ENCODE results near the gene SETBP1.

Gene SETBP1

GRCh38 chr18:44954257-44954656 is 273.6 kb downstream of the SETBP1 start:
- WGBS, 2 experiments, result 33 to 58% methylated on average over 1 of the region's 1 CpG
- Histone ChIP-seq H3K27me3 (ENCODE audit: control insufficient read depth, insufficient read depth, low read length, poor library complexity, severe bottlenecking) (no peaks in the 10 kb centered on the region), H3K9me3 (ENCODE audit: control insufficient read depth, low read length) (no peaks in the 10 kb centered on the region), H3K36me3 (ENCODE audit: control insufficient read depth, insufficient read depth, low read length) (peaks cover 18% of the 10 kb centered on the region), H3K4me3 (ENCODE audit: insufficient read depth, low read depth, low read length) (no peak overlapping the region), H3K4me1 (ENCODE audit: control insufficient read depth, insufficient read depth, low read length) (peaks cover 2% of the 10 kb centered on the region), H3K27ac (ENCODE audit: insufficient read depth, low read depth, low read length, poor library complexity, severe bottlenecking) (no peak overlapping the region)

GRCh38 chr18:44955825-44956224 is 275.1 kb downstream of the SETBP1 start:
- H3K27ac ChIP-seq (ENCODE audit: insufficient read depth, low read depth, low read length, poor library complexity, severe bottlenecking), result no peak overlapping the region
- H3K9me3 ChIP-seq (ENCODE audit: control insufficient read depth, low read length), result no peaks in the 10 kb centered on the region
- H3K36me3 ChIP-seq (ENCODE audit: control insufficient read depth, insufficient read depth, low read length), result peaks cover 7% of the 10 kb centered on the region
- WGBS, 2 experiments, result 91 to 94% methylated on average over 1 of the region's 1 CpG
- H3K27me3 ChIP-seq (ENCODE audit: control insufficient read depth, insufficient read depth, low read length, poor library complexity, severe bottlenecking), result no peaks in the 10 kb centered on the region
- H3K4me1 ChIP-seq (ENCODE audit: control insufficient read depth, insufficient read depth, low read length), result no peaks in the 10 kb centered on the region
- no peak overlapping the region for H3K4me3 ChIP-seq (ENCODE audit: insufficient read depth, low read depth, low read length)

GRCh38 chr18:44957025-44957424 is 276.3 kb downstream of the SETBP1 start:
- Histone ChIP-seq H3K9me3 (ENCODE audit: control insufficient read depth, low read length) (no peaks in the 10 kb centered on the region), H3K4me3 (ENCODE audit: insufficient read depth, low read depth, low read length) (no peak overlapping the region), H3K36me3 (ENCODE audit: control insufficient read depth, insufficient read depth, low read length) (no peaks in the 10 kb centered on the region), H3K27ac (ENCODE audit: insufficient read depth, low read depth, low read length, poor library complexity, severe bottlenecking) (no peak overlapping the region), H3K4me1 (ENCODE audit: control insufficient read depth, insufficient read depth, low read length) (no peaks in the 10 kb centered on the region), H3K27me3 (ENCODE audit: control insufficient read depth, insufficient read depth, low read length, poor library complexity, severe bottlenecking) (no peaks in the 10 kb centered on the region)
- 94 to 100% methylated on average over 1 of the region's 1 CpG for WGBS, 2 experiments

GRCh38 chr18:44957461-44957860 is 276.8 kb downstream of the SETBP1 start:
- no peaks in the 10 kb centered on the region for H3K36me3 ChIP-seq (ENCODE audit: control insufficient read depth, insufficient read depth, low read length)
- no peaks in the 10 kb centered on the region for H3K27me3 ChIP-seq (ENCODE audit: control insufficient read depth, insufficient read depth, low read length, poor library complexity, severe bottlenecking)
- H3K4me1 ChIP-seq (ENCODE audit: control insufficient read depth, insufficient read depth, low read length), result no peaks in the 10 kb centered on the region
- H3K27ac ChIP-seq (ENCODE audit: insufficient read depth, low read depth, low read length, poor library complexity, severe bottlenecking), result no peak overlapping the region
- 87 to 92% methylated on average over 2 of the region's 2 CpGs for whole genome bisulfite sequencing, 2 experiments
- H3K9me3 ChIP-seq (ENCODE audit: control insufficient read depth, low read length), result no peaks in the 10 kb centered on the region
- no peak overlapping the region for H3K4me3 ChIP-seq (ENCODE audit: insufficient read depth, low read depth, low read length)

GRCh38 chr18:44958040-44958439 is 277.4 kb downstream of the SETBP1 start:
- H3K27me3 ChIP-seq (ENCODE audit: control insufficient read depth, insufficient read depth, low read length, poor library complexity, severe bottlenecking), result no peaks in the 10 kb centered on the region
- WGBS, 2 experiments, result 83 to 95% methylated on average over 1 of the region's 1 CpG

GRCh38 chr18:44958455-44958854 is 277.8 kb downstream of the SETBP1 start:
- no peaks in the 10 kb centered on the region for H3K4me1 ChIP-seq (ENCODE audit: control insufficient read depth, insufficient read depth, low read length)
- no peaks in the 10 kb centered on the region for H3K9me3 ChIP-seq (ENCODE audit: control insufficient read depth, low read length)
- H3K36me3 ChIP-seq (ENCODE audit: control insufficient read depth, insufficient read depth, low read length), result no peaks in the 10 kb centered on the region
- no peak overlapping the region for H3K4me3 ChIP-seq (ENCODE audit: insufficient read depth, low read depth, low read length)
- H3K27ac ChIP-seq (ENCODE audit: insufficient read depth, low read depth, low read length, poor library complexity, severe bottlenecking), result no peak overlapping the region
- no peaks in the 10 kb centered on the region for H3K27me3 ChIP-seq (ENCODE audit: control insufficient read depth, insufficient read depth, low read length, poor library complexity, severe bottlenecking)

More at GRCh38 chr18:44958040-44958439, 277.4 kb downstream of the SETBP1 start:
- Histone ChIP-seq H3K27ac (ENCODE audit: insufficient read depth, low read depth, low read length, poor library complexity, severe bottlenecking) (no peak overlapping the region), H3K9me3 (ENCODE audit: control insufficient read depth, low read length) (no peaks in the 10 kb centered on the region), H3K4me3 (ENCODE audit: insufficient read depth, low read depth, low read length) (no peak overlapping the region), H3K4me1 (ENCODE audit: control insufficient read depth, insufficient read depth, low read length) (no peaks in the 10 kb centered on the region), H3K36me3 (ENCODE audit: control insufficient read depth, insufficient read depth, low read length) (no peaks in the 10 kb centered on the region)

GRCh38 chr18:44959013-44959412 is 278.3 kb downstream of the SETBP1 start:
- 93 to 98% methylated on average over 2 of the region's 2 CpGs for WGBS, 2 experiments
- H3K9me3 ChIP-seq (ENCODE audit: control insufficient read depth, low read length), result no peaks in the 10 kb centered on the region
- H3K36me3 ChIP-seq (ENCODE audit: control insufficient read depth, insufficient read depth, low read length), result no peaks in the 10 kb centered on the region
- H3K27me3 ChIP-seq (ENCODE audit: control insufficient read depth, insufficient read depth, low read length, poor library complexity, severe bottlenecking), result no peaks in the 10 kb centered on the region
- no peak overlapping the region for H3K4me3 ChIP-seq (ENCODE audit: insufficient read depth, low read depth, low read length)
- no peaks in the 10 kb centered on the region for H3K4me1 ChIP-seq (ENCODE audit: control insufficient read depth, insufficient read depth, low read length)
- H3K27ac ChIP-seq (ENCODE audit: insufficient read depth, low read depth, low read length, poor library complexity, severe bottlenecking), result no peak overlapping the region

GRCh38 chr18:44960580-44960979 is 279.9 kb downstream of the SETBP1 start:
- Histone ChIP-seq H3K4me3 (ENCODE audit: insufficient read depth, low read depth, low read length) (no peak overlapping the region), H3K27me3 (ENCODE audit: control insufficient read depth, insufficient read depth, low read length, poor library complexity, severe bottlenecking) (no peaks in the 10 kb centered on the region), H3K4me1 (ENCODE audit: control insufficient read depth, insufficient read depth, low read length) (no peaks in the 10 kb centered on the region), H3K9me3 (ENCODE audit: control insufficient read depth, low read length) (no peaks in the 10 kb centered on the region), H3K27ac (ENCODE audit: insufficient read depth, low read depth, low read length, poor library complexity, severe bottlenecking) (no peak overlapping the region), H3K36me3 (ENCODE audit: control insufficient read depth, insufficient read depth, low read length) (no peaks in the 10 kb centered on the region)
- WGBS, 2 experiments, result 89 to 95% methylated on average over 2 of the region's 2 CpGs

- H3K27ac ChIP-seq (ENCODE audit: insufficient read depth, low read depth, low read length, poor library complexity, severe bottlenecking), result no peak overlapping the region
- no peaks in the 10 kb centered on the region for H3K27me3 ChIP-seq (ENCODE audit: control insufficient read depth, insufficient read depth, low read length, poor library complexity, severe bottlenecking)
- H3K9me3 ChIP-seq (ENCODE audit: control insufficient read depth, low read length), result no peaks in the 10 kb centered on the region
- no peak overlapping the region for H3K4me3 ChIP-seq (ENCODE audit: insufficient read depth, low read depth, low read length)
- 96% methylated on average over 3 of the region's 3 CpGs for WGBS, 2 experiments
- no peaks in the 10 kb centered on the region for H3K36me3 ChIP-seq (ENCODE audit: control insufficient read depth, insufficient read depth, low read length)
- H3K4me1 ChIP-seq (ENCODE audit: control insufficient read depth, insufficient read depth, low read length), result no peaks in the 10 kb centered on the region
Measured at GRCh38 chr18:44961288-44961995, 280.8 kb downstream of the SETBP1 start.

- Histone ChIP-seq H3K4me3 (ENCODE audit: insufficient read depth, low read depth, low read length) (no peak overlapping the region), H3K9me3 (ENCODE audit: control insufficient read depth, low read length) (no peaks in the 10 kb centered on the region), H3K4me1 (ENCODE audit: control insufficient read depth, insufficient read depth, low read length) (peaks cover 3% of the 10 kb centered on the region), H3K27ac (ENCODE audit: insufficient read depth, low read depth, low read length, poor library complexity, severe bottlenecking) (no peak overlapping the region), H3K27me3 (ENCODE audit: control insufficient read depth, insufficient read depth, low read length, poor library complexity, severe bottlenecking) (no peaks in the 10 kb centered on the region), H3K36me3 (ENCODE audit: control insufficient read depth, insufficient read depth, low read length) (no peaks in the 10 kb centered on the region)
- WGBS, 2 experiments, result 87 to 94% methylated on average over 1 of the region's 1 CpG
Measured at GRCh38 chr18:44967599-44967998, 286.9 kb downstream of the SETBP1 start.

- Histone ChIP-seq H3K4me1 (ENCODE audit: control insufficient read depth, insufficient read depth, low read length) (peaks cover 3% of the 10 kb centered on the region), H3K27me3 (ENCODE audit: control insufficient read depth, insufficient read depth, low read length, poor library complexity, severe bottlenecking) (no peaks in the 10 kb centered on the region), H3K4me3 (ENCODE audit: insufficient read depth, low read depth, low read length) (no peak overlapping the region), H3K36me3 (ENCODE audit: control insufficient read depth, insufficient read depth, low read length) (no peaks in the 10 kb centered on the region), H3K9me3 (ENCODE audit: control insufficient read depth, low read length) (no peaks in the 10 kb centered on the region), H3K27ac (ENCODE audit: insufficient read depth, low read depth, low read length, poor library complexity, severe bottlenecking) (no peak overlapping the region)
- 82 to 86% methylated on average over 2 of the region's 2 CpGs for WGBS, 2 experiments
Measured at GRCh38 chr18:44968336-44968735, 287.6 kb downstream of the SETBP1 start.

All from ectodermal cell (in vitro differentiated cells).